Measurements from ENCODE around the gene ARID3A.

- TF ChIP-seq, protein P1, sequence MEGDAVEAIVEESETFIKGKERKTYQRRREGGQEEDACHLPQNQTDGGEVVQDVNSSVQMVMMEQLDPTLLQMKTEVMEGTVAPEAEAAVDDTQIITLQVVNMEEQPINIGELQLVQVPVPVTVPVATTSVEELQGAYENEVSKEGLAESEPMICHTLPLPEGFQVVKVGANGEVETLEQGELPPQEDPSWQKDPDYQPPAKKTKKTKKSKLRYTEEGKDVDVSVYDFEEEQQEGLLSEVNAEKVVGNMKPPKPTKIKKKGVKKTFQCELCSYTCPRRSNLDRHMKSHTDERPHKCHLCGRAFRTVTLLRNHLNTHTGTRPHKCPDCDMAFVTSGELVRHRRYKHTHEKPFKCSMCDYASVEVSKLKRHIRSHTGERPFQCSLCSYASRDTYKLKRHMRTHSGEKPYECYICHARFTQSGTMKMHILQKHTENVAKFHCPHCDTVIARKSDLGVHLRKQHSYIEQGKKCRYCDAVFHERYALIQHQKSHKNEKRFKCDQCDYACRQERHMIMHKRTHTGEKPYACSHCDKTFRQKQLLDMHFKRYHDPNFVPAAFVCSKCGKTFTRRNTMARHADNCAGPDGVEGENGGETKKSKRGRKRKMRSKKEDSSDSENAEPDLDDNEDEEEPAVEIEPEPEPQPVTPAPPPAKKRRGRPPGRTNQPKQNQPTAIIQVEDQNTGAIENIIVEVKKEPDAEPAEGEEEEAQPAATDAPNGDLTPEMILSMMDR (conservative IDR thresholded peaks at IDR 0.05; ENCODE audit: low read depth, low read length), result no peak
- TF ChIP-seq RFX5 (IDR thresholded peaks at IDR 0.05; ENCODE audit: low read depth, low read length), result no peak
- no peak for TF ChIP-seq POLR2A (IDR thresholded peaks at IDR 0.05; ENCODE audit: low read depth, low read length)
- no peak for TF ChIP-seq FOS (IDR thresholded peaks at IDR 0.05; ENCODE audit: low read depth, low read length)
- no peak for TF ChIP-seq RAD21 (IDR thresholded peaks at IDR 0.05; ENCODE audit: low read length)
- no peak for TF ChIP-seq MAZ (IDR thresholded peaks at IDR 0.05; ENCODE audit: borderline replicate concordance, low read depth, low read length)
- no peak for TF ChIP-seq RCOR1 (IDR thresholded peaks at IDR 0.05; ENCODE audit: insufficient replicate concordance, low read length)
- no peak for TF ChIP-seq USF2 (IDR thresholded peaks at IDR 0.05; ENCODE audit: low read depth, low read length)
- no peak for TF ChIP-seq CEBPB (IDR thresholded peaks at IDR 0.05; ENCODE audit: low read depth, low read length)
- TF ChIP-seq BHLHE40 (IDR thresholded peaks at IDR 0.05; ENCODE audit: low read depth, low read length), result no peak
Observed at GRCh38 chr19:945401-946252, 19.8 kb downstream of the ARID3A start.

Data from IMR-90 (cell line).